HTERT RPE-1 (cell line): Measurements from ENCODE around the gene TTC27.
"Not testable (repeated sequence)": the region's sequence is repeated elsewhere in the genome, so short reads cannot be mapped to it uniquely, and the experiment has no call there.

Source experiments
- in situ Hi-C: fragments of 300-500 bp; cut with MboI; formaldehyde crosslinking; loops from 4 replicates; pipeline ENCODE4 v1.14.3; 2020; ENCODE audit warnings: low sequenced_read_pairs

TTC27 gene

GRCh38 chr2:32752205-32752604 lies 124.4 kb downstream of the TTC27 start:
- in situ Hi-C loops = no loop called here

DNA sequence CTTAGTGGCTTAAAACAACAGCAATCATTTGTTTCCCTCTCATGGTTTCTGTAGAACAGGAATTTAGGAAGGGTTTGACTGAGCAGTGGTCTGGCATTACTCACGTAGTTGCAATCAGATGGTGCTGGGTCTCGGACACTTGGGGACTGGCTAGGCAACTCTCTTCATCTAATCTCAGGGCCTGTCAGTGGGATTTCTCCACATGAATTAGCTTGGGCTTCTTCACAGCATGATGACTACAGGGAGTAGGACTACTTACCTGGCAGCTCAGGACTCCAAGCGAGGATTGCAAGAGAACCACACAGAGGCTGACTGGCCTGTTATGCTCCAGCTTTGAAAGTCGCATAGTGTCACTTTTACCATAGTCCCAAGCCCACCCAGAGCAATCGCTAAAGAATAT lies 125.1 kb downstream of the TTC27 start:
- in situ Hi-C loops = no loop called here

GRCh38 chr2:32754676-32755075 lies 126.8 kb downstream of the TTC27 start:
- in situ Hi-C loops = not testable (repeated sequence)

GRCh38 chr2:32755666-32756065 lies 127.8 kb downstream of the TTC27 start:
- in situ Hi-C loops = no loop called here

DNA sequence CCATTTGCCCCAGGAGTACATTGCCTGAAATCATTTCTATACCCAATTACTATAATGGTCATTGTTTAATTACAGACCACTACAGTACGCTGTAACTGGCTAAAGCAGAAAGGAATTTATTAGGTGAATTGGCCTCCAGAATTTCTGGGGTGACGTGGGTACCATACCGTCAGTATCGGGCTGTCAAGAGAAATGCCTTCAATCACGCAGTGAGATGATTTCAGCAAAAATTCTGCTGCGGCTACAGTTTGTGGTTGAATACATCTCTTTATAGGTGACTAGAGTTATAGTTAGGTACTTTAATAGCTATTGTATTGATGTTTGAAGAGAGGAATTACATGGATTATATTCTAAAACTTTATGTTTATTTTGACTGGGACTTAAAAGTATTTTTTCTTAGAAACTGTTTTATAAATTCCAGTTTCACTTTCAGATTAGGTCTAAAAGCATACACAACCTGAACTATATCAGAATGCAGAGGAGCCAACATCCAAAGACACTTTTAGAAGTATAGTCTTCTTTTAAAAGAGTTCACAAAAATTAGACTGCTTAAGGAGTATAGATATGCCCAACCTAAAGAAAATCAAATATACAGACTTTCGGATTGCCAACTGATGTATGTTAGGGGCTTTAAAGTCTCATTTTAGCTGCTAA lies 128.4 kb downstream of the TTC27 start:
- in situ Hi-C loops = no loop called here

GRCh38 chr2:32758232-32758631 lies 130.4 kb downstream of the TTC27 start:
- in situ Hi-C loops = no loop called here

- in situ Hi-C loops = no loop called here
Measured at GRCh38 chr2:32760628-32761027, 132.8 kb downstream of the TTC27 start.

DNA sequence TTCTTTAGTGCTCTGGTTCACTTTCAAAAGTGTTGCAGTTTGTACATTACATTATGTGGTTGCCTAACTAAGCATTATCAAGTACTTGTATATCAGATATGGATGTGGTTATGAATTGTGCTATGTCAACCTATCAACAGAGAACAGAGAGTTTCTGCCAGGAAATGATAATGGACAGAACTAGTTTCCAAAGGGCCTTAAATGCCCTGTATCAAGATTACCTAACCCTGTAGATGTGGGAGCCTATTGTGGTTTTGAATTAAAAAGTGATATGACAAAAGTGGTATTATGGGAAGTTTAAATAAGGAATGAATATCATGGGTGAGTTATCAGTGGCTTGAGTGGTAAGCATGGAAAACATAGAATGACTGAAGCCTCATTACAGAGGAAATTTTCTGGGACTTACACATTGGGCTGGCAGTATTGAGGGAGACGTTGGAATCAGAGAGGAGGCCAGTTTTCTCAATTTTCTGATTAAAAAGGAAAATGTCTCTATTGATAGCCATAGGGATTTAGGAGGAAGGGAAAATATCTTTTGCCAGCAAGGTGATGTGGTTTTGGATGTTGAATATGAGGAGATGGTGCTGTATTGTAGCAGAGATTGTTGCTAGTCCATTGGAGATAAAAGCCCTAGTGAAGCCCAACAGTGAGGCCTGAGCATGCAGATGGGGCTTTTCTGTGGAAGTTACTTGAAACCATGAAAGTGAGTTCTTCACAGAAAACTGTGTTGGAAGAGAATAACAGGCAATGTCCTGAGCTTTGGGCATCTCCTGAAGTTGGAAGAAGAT lies 140.7 kb downstream of the TTC27 start:
- in situ Hi-C loops = no loop called here

DNA sequence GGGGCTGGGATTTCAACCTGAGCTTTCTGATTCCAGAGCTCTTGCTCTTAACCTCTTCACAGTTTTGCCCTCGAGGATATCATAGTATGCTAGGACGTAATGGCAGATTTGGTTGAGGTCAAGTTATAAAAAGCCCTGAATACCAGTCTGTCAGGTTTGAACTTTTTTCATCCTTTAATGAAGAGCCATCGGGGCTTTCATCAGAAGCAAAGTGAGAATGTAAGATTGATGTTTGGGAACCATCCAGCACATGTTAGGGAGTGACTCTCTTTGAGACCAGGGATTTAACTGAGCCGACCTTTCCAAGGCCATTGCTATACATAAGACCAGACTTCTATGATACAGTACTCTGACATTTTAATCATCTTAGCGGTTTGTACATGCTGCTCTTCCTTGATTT lies 142.5 kb downstream of the TTC27 start:
- in situ Hi-C loops = no loop called here

DNA sequence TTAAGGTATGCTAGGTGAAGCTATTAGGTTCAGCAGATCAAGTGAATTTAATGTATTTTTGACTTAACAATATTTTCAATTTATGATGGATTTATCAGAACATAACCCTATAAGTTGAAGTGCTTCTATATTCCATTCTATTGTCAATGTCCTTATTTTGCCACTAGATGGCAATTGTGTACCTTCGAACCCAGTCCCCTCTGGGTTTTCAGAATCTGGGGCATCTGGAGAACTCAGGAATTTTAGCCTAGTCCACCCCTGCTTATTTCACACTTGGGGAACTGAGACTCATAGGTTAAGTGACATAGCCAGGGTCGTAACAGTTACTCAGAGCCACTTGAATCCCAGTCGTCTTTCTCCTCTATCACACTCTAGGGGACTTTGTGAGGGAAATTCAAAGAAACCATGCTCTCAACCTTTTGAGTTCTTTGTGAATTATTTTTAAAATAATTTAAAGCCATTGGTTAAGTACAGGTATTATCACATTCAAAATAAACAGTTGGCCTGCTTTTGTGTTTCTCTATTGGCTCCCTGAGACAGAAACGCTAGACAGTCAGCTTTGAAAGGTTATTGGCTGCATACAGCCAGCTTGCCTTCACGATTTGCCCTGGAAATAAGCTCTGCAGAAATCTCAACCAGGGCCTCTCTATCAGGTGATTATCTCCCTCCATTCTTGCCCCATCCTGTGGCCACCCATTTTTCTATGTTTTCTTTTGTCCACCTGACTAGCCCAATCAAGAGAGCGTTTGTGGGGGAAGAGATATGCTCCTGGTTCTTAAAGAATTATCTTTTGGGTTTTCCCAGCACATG lies 145.0 kb downstream of the TTC27 start:
- in situ Hi-C loops = no loop called here

GRCh38 chr2:32773448-32773808 lies 145.6 kb downstream of the TTC27 start:
- in situ Hi-C loops = no loop called here

GRCh38 chr2:32775954-32776353 lies 148.1 kb downstream of the TTC27 start:
- in situ Hi-C loops = no loop called here

- in situ Hi-C loops = no loop called here
Measured at GRCh38 chr2:32777714-32778113, 149.9 kb downstream of the TTC27 start.

DNA sequence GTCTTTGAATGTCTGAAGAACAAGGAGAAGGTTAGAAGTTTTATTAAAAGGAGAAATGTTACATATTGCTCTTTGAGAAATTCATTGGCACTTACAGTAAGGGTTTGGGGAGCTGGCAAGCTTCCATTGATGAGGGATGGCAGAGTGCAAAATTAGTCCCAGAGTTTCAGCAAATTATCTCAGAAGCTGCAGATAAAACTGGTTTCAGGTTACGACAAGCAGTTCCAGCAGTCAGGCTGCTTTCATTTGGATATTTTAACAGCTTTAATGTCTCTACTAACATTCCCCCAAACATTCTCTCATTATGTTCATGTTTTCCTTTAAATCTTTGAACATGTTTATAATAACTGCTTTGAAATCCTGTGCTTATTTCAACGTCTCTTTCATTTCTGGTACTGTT lies 153.1 kb downstream of the TTC27 start:
- in situ Hi-C loops = no loop called here

- in situ Hi-C loops = no loop called here
Measured at GRCh38 chr2:32783469-32783868, 155.6 kb downstream of the TTC27 start.

DNA sequence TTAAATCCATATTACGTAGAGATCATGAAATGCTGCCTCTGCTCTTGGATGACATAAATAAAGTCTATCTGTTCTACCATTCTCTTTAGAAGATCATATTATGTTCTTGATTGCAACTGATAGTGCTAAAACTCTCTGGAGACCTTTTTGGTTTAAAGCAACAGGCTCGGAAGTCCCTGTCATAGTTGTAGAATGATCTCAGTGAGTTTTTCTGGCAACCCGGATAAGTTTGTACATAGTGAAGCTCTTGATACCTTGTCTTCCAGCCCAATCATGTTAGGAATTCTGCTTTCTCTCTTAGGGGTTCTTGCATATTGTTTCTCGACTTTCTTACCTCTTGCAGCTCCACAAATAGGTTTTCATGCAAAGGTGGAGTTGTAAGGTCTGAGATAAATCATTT lies 156.1 kb downstream of the TTC27 start:
- in situ Hi-C loops = no loop called here

GRCh38 chr2:32787207-32787606 lies 159.4 kb downstream of the TTC27 start:
- in situ Hi-C loops = no loop called here

GRCh38 chr2:32788114-32788513 lies 160.3 kb downstream of the TTC27 start:
- in situ Hi-C loops = no loop called here

DNA sequence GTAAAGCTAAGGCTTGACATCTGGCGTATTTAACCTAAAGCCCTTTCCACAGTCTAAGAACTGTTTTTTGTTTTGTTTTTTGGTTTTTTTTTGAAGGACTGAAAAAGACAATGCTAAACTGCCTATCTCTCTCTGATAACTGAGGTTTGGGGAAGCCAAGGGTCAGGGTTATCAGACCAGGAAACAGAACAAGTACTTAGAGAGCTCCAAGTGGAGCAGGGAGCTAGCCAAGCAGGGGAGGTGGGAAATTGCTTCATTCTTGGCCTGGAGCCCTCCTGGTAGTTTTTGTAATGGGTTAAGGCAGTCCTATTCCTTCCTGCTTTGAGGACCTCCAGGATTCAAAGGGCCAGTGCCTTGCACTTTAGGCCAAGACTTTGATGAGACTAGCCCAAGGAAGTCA lies 164.6 kb downstream of the TTC27 start:
- in situ Hi-C loops = no loop called here

DNA sequence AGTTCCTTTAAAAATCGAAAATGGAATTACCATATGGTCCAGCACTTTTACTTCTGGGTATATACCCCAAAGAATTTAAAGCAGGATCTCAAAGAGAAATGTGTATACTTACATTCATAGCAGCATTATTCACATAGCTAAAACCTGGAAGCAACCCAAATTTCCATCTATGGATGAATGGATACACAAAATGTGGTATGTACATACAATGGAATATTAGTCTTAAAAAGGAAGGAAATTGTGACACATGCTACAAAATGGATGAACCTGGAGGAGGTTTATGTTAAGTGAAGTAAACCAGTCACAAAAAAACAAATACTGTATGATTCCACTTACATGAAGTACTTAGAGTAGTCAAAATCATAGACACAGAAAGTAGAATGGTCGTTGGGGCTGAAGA lies 171.0 kb downstream of the TTC27 start:
- in situ Hi-C loops = no loop called here

- in situ Hi-C loops = no loop called here
Measured at GRCh38 chr2:32801741-32802140, 173.9 kb downstream of the TTC27 start.

GRCh38 chr2:32802877-32803276 lies 175.0 kb downstream of the TTC27 start:
- in situ Hi-C loops = no loop called here
